Liver (tissue), 2 donors: ENCODE measurements around the gene HEMGN.

Experiments
- CTCF ChIP-seq: fragments of 150-350 bp; IDR thresholded peaks from 2 replicates; pipeline ENCODE4 v1.5.1; 2017; ENCODE audit warnings: improper control_type of control experiment, low read depth, low read length; ENCODE audit not compliant: missing input control
- FOXA1 ChIP-seq: IDR thresholded peaks from 2 replicates; pipeline ENCODE4 v1.6.1; 2016; ENCODE audit warnings: antibody characterized with exemption
- MAX ChIP-seq: IDR thresholded peaks from 2 replicates; pipeline ENCODE4 v1.6.1; 2016; ENCODE audit warnings: antibody characterized with exemption
- REST ChIP-seq: IDR thresholded peaks from 2 replicates; pipeline ENCODE4 v1.6.1; 2016; ENCODE audit warnings: antibody characterized with exemption, mild to moderate bottlenecking
- donor health status: healthy.

GRCh38 chr9:97918611-97919010, 19.4 kb downstream of the HEMGN start:
- TF ChIP-seq CTCF (no peak), REST (no peak), FOXA1 (no peak), MAX (no peak)
